ENCODE data around the gene FZD10. TPM values are rescaled to one million over a fixed set of nuclear protein-coding genes. Genes with fewer than 3 reads are reported as not detected.

The FZD10 gene
- total RNA-seq, 1 experiment from 2014 or later, result not detected

- Histone ChIP-seq H3K36me3 (ENCODE audit: control insufficient read depth in 1 of 2, insufficient read depth in 2 of 2, low read length in 2 of 2) (0 out of 4 replicates have a peak, but pooled peaks cover 0 to 3% of the 10 kb centered on the region in 2 experiments), H3K27ac (ENCODE audit: low read depth, low read length) (no peak overlapping the region), H3K9me2 (ENCODE audit: insufficient read depth) (no peaks in the 10 kb centered on the region), H3K9me3 (ENCODE audit: control insufficient read depth in 1 of 2, insufficient read depth in 1 of 2, low read depth in 1 of 2, low read length in 2 of 2) (peaks cover 5 to 9% of the 10 kb centered on the region in 2 experiments; a peak in 2 of 4 replicates), H3K79me2 (ENCODE audit: insufficient read depth, low read length) (no peaks in the 10 kb centered on the region), H2AFZ (ENCODE audit: low read depth, low read length, poor library complexity, severe bottlenecking) (no peak overlapping the region), H3K27me3 (ENCODE audit: insufficient read depth, low read length) (no peaks in the 10 kb centered on the region), H3K4me1 (ENCODE audit: control insufficient read depth in 1 of 2, insufficient read depth in 2 of 2, low read length in 2 of 2) (no peaks in the 10 kb centered on the region), H4K20me1 (ENCODE audit: insufficient read depth) (no peaks in the 10 kb centered on the region), H3K9ac (ENCODE audit: low read length) (no peak overlapping the region), H3K4me2 (ENCODE audit: low read length) (no peak overlapping the region), H3K4me3 (replicated peaks in 1 of 2; ENCODE audit: low read depth in 1 of 2, low read length in 2 of 2) (no peak overlapping the region)
- BruUV-seq (replicated peaks), result no TSS peak
- ChIA-PET CTCF (no interaction called here), RAD21 (ENCODE audit: low non-redundant PET in 1 of 2, low total read pairs in 2 of 2, uncharacterized antibody in 2 of 2, unreplicated experiment in 2 of 2) (no interaction called here), POLR2A (no interaction called here)
- DNase-seq (ENCODE audit: low read depth, low spot score), result no peak
- TF ChIP-seq EGR1 (IDR thresholded peaks at IDR 0.05; ENCODE audit: low read depth) (no peak), POLR2AphosphoS5 (IDR thresholded peaks at IDR 0.05; ENCODE audit: low read depth, low read length) (no peak), ZFX (IDR thresholded peaks at IDR 0.05) (no peak), SRF (IDR thresholded peaks at IDR 0.05; ENCODE audit: low read depth) (no peak)
- no peak for ATAC-seq
- intact Hi-C loops (cut with micrococcal nuclease), result no loop called here
Observed at GRCh38 chr12:130195369-130195768, 33.1 kb downstream of the FZD10 start.

- H3K9me2 ChIP-seq (ENCODE audit: insufficient read depth), result no peaks in the 10 kb centered on the region
- CTCF ChIA-PET, result no interaction called here
Observed at GRCh38 chr12:130195776-130196175, 33.5 kb downstream of the FZD10 start.

More at GRCh38 chr12:130195776-130196175, 33.5 kb downstream of the FZD10 start:
- Histone ChIP-seq H4K20me1 (ENCODE audit: insufficient read depth) (no peaks in the 10 kb centered on the region), H3K36me3 (ENCODE audit: control insufficient read depth in 1 of 2, insufficient read depth in 2 of 2, low read length in 2 of 2) (0 out of 4 replicates have a peak, but pooled peaks cover 0 to 3% of the 10 kb centered on the region in 2 experiments), H3K27me3 (ENCODE audit: insufficient read depth, low read length) (no peaks in the 10 kb centered on the region), H3K27ac (ENCODE audit: low read depth, low read length) (no peak overlapping the region), H3K4me3 (replicated peaks in 1 of 2; ENCODE audit: low read depth in 1 of 2, low read length in 2 of 2) (no peak overlapping the region), H3K79me2 (ENCODE audit: insufficient read depth, low read length) (no peaks in the 10 kb centered on the region), H3K9ac (ENCODE audit: low read length) (no peak overlapping the region), H3K4me1 (ENCODE audit: control insufficient read depth in 1 of 2, insufficient read depth in 2 of 2, low read length in 2 of 2) (no peaks in the 10 kb centered on the region), H3K4me2 (ENCODE audit: low read length) (no peak overlapping the region), H3K9me3 (ENCODE audit: control insufficient read depth in 1 of 2, insufficient read depth in 1 of 2, low read depth in 1 of 2, low read length in 2 of 2) (peaks cover 5 to 9% of the 10 kb centered on the region in 2 experiments; a peak in 2 of 4 replicates), H2AFZ (ENCODE audit: low read depth, low read length, poor library complexity, severe bottlenecking) (no peak overlapping the region)
- BruUV-seq (replicated peaks), result no TSS peak
- no peak for ATAC-seq
- intact Hi-C loops (cut with micrococcal nuclease), result no loop called here
- RAD21 ChIA-PET (ENCODE audit: low non-redundant PET in 1 of 2, low total read pairs in 2 of 2, uncharacterized antibody in 2 of 2, unreplicated experiment in 2 of 2), result no interaction called here
- no peak for DNase-seq (ENCODE audit: low read depth, low spot score)
- POLR2A ChIA-PET, result no interaction called here
- TF ChIP-seq TCF7L2 (IDR thresholded peaks at IDR 0.05; ENCODE audit: borderline replicate concordance, extremely low read depth, insufficient read depth, insufficient read length), result no peak
- no peak for TF ChIP-seq JUND (IDR thresholded peaks at IDR 0.05)
- TF ChIP-seq EGR1 (IDR thresholded peaks at IDR 0.05; ENCODE audit: low read depth), result no peak
- no peak for TF ChIP-seq POLR2AphosphoS5 (IDR thresholded peaks at IDR 0.05; ENCODE audit: low read depth, low read length)
- TF ChIP-seq EZH2phosphoT487 (IDR thresholded peaks at IDR 0.05; ENCODE audit: borderline replicate concordance), result no peak
- TF ChIP-seq ZBTB33 (IDR thresholded peaks at IDR 0.05; ENCODE audit: extremely low read depth, insufficient replicate concordance, low read length), result no peak
- TF ChIP-seq REST (IDR thresholded peaks at IDR 0.05; ENCODE audit: low read depth), result no peak
- no peak for TF ChIP-seq CEBPB (IDR thresholded peaks at IDR 0.05; ENCODE audit: low read depth)
- no peak for TF ChIP-seq ATF3 (IDR thresholded peaks at IDR 0.05)
- no peak for TF ChIP-seq ZNF274 (IDR thresholded peaks at IDR 0.05; ENCODE audit: low read depth, low read length)
- no peak for TF ChIP-seq RAD21 (IDR thresholded peaks at IDR 0.05; ENCODE audit: low read depth)
- no peak for TF ChIP-seq MAX (IDR thresholded peaks at IDR 0.05)
- TF ChIP-seq SRF (IDR thresholded peaks at IDR 0.05; ENCODE audit: low read depth), result no peak
- no peak for TF ChIP-seq YY1 (IDR thresholded peaks at IDR 0.05; ENCODE audit: extremely low read depth, insufficient replicate concordance, low read depth, low read length)

Data from HCT116 (cell line).